Esophagus squamous epithelium (tissue), 4 donors: ENCODE results near the gene RHOD.

Experiments used
- POLR2A ChIP-seq, 4 donors: fragments of 450-650 bp; IDR thresholded peaks; one replicate each; pipeline ENCODE4 v1.6.1; 2017; ENCODE audit warnings: antibody characterized with exemption in 4 of 4, mild to moderate bottlenecking in 4 of 4, moderate library complexity in 3 of 4
- TF ChIP-seq, protein P1 (sequence below), 6 experiments: fragments of 450-650 bp in 4 of 6; fragments of 200-600 bp in 2 of 6; sonication (generic) in 2 of 6; IDR thresholded peaks; one replicate each; pipeline ENCODE4 v1.5.1; 2016 to 2019; ENCODE audit warnings: antibody characterized with exemption in 6 of 6, mild to moderate bottlenecking in 4 of 6, moderate library complexity in 4 of 6

DNA sequence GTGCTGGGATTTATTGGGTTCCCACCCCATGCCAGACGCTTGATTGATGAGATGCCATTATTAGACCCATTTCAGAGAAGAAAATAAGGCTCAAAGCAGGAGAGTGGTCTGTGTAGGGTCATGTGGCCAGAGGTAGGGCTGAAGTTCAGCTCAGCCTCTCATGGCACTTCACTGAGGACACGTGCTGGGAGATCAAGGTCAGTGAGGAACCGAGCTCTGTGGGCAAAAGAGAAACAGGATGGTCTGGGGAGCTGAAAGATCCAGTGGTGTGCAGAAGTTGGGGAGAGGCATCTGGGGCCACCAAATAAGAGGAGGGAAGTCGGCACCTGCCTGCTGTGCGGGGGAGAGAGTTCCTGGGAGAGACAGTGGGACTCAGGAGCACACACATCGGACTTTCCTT lies 19.6 kb downstream of the RHOD start:
- TF ChIP-seq POLR2A (IDR thresholded peaks at IDR 0.05) = no peak
- TF ChIP-seq, protein P1, sequence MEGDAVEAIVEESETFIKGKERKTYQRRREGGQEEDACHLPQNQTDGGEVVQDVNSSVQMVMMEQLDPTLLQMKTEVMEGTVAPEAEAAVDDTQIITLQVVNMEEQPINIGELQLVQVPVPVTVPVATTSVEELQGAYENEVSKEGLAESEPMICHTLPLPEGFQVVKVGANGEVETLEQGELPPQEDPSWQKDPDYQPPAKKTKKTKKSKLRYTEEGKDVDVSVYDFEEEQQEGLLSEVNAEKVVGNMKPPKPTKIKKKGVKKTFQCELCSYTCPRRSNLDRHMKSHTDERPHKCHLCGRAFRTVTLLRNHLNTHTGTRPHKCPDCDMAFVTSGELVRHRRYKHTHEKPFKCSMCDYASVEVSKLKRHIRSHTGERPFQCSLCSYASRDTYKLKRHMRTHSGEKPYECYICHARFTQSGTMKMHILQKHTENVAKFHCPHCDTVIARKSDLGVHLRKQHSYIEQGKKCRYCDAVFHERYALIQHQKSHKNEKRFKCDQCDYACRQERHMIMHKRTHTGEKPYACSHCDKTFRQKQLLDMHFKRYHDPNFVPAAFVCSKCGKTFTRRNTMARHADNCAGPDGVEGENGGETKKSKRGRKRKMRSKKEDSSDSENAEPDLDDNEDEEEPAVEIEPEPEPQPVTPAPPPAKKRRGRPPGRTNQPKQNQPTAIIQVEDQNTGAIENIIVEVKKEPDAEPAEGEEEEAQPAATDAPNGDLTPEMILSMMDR (IDR thresholded peaks at IDR 0.05) = no peak
